Left ventricle myocardium inferior (tissue), 1 donor: ENCODE results near the gene CXCR3. TPM values are rescaled to one million over a fixed set of nuclear protein-coding genes. Genes with fewer than 3 reads are reported as not detected.
"Not testable (repeated sequence)": the region's sequence is repeated elsewhere in the genome, so short reads cannot be mapped to it uniquely, and the experiment has no call there.

Experiments
- DNase-seq: peaks from one replicate; pipeline ENCODE4 v3.0.0-alpha.2; 2020
- H3K27ac ChIP-seq: fragments of 200-600 bp; replicated peaks from 2 replicates; pipeline ENCODE4 v1.8.0; 2021
- H3K27me3 ChIP-seq: fragments of 200-600 bp; 2 replicates; pipeline ENCODE4 v1.8.0; 2021; ENCODE audit warnings: low read depth
- H3K36me3 ChIP-seq: fragments of 200-600 bp; 2 replicates; pipeline ENCODE4 v1.8.0; 2021
- H3K4me1 ChIP-seq: fragments of 200-600 bp; 2 replicates; pipeline ENCODE4 v1.8.0; 2021
- H3K4me3 ChIP-seq: fragments of 200-600 bp; 2 replicates; pipeline ENCODE4 v1.8.0; 2021; ENCODE audit warnings: mild to moderate bottlenecking, moderate library complexity
- H3K9me3 ChIP-seq: fragments of 200-600 bp; replicated peaks from 2 replicates; pipeline ENCODE4 v1.8.0; 2021
- CTCF ChIP-seq: fragments of 200-600 bp; IDR thresholded peaks from 2 replicates; pipeline ENCODE4 v1.8.0; 2021; ENCODE audit warnings: antibody characterized with exemption, mild to moderate bottlenecking, borderline replicate concordance
- intact Hi-C: fragments of 100-400 bp; cut with micrococcal nuclease; formaldehyde crosslinking; loops from one replicate; pipeline ENCODE4 v1.11.0; 2022
- total RNA-seq: library from RNA; stranded (reverse); fragmentation: NEBNext Ultra II Directional; extraction: Animal tissue kit (Norgen Biotek cat#: 25700); gene quantifications from one replicate; pipeline ENCODE4 v1.2.1, GENCODE V29; 2021
- donor health status: DM: no; HTN: yes; CAD: no; lungs with severe emphysema.

Gene CXCR3
- total RNA-seq, 1 donor from 2014 or later, result not detected

DNA sequence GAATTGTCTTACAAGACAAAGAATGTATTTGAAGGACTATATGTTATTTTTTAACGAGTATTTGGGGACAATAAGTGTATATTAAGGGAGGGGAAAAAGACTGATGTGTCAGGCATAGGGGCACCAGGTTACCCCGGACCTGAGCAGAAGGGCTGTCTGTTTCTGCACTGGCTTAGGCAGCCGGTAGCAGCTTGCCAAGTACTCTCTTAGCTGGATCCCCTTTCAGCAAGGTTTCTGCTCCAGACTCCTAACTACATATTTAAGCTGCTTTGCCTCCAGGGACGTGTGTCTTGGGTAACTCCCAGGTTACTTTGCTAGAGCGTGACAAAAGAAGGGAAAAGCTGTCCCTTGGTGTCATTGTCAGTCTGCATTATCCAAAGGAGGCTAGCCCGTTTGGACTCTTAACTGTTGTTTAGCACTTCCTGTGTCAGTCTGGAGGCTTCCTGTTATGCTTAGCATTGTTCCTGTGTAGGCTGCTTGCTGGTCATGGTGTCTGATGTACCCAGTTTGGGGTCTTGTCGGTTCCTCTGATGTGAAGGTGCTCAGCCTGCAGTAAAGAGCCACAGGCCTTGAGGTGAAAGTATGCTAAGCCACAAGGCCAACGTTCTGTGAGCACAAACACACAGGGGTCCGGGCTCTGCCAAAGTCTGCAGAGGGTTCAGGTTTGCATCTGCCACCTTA is 11.6 kb downstream of the CXCR3 start:
- no peak overlapping the region for H3K27ac ChIP-seq
- H3K4me1 ChIP-seq, result peaks cover 22% of the 10 kb centered on the region
- no peaks in the 10 kb centered on the region for H3K27me3 ChIP-seq
- H3K4me3 ChIP-seq, result no peak overlapping the region
- TF ChIP-seq CTCF, result no peak
- intact Hi-C loops, result no loop called here
- DNase-seq, result no peak
- H3K36me3 ChIP-seq, result peaks cover 61% of the 10 kb centered on the region
- H3K9me3 ChIP-seq, result no peaks in the 10 kb centered on the region

- TF ChIP-seq CTCF, result no peak
- intact Hi-C loops, result no loop called here
- no peak for DNase-seq
Observed at GRCh38 chrX:71604796-71605568, 13.3 kb downstream of the CXCR3 start.

GRCh38 chrX:71604141-71604540 is 14.2 kb downstream of the CXCR3 start:
- Histone ChIP-seq H3K27ac (no peak overlapping the region), H3K4me3 (no peak overlapping the region), H3K9me3 (no peaks in the 10 kb centered on the region), H3K4me1 (peaks cover 22% of the 10 kb centered on the region), H3K36me3 (peaks cover 48% of the 10 kb centered on the region), H3K27me3 (no peaks in the 10 kb centered on the region)
- TF ChIP-seq CTCF, result no peak
- no peak for DNase-seq
- intact Hi-C loops, result no loop called here

More at GRCh38 chrX:71604796-71605568, 13.3 kb downstream of the CXCR3 start:
- Histone ChIP-seq H3K36me3 (peaks cover 56% of the 10 kb centered on the region), H3K27me3 (no peaks in the 10 kb centered on the region), H3K4me1 (peaks cover 22% of the 10 kb centered on the region), H3K9me3 (no peaks in the 10 kb centered on the region), H3K27ac (no peak overlapping the region), H3K4me3 (no peak overlapping the region)

DNA sequence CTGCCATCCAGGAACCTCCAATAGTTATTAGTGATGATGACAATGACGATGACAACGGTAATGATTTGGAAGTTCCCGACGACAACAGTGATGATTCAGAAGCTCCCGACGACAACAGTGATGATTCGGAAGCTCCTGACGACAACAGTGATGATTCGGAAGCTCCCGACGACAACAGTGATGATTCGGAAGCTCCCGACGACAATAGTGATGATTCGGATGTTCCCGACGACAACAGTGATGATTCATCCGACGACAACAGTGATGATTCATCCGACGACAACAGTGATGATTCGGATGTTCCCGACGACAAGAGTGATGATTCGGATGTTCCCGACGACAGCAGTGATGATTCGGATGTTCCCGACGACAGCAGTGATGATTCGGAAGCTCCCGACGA is 14.7 kb downstream of the CXCR3 start:
- Histone ChIP-seq H3K36me3 (peaks cover 48% of the 10 kb centered on the region), H3K27ac (no peak overlapping the region)
- intact Hi-C loops, result no loop called here

GRCh38 chrX:71599965-71600364 is 18.3 kb downstream of the CXCR3 start:
- H3K9me3 ChIP-seq, result no peaks in the 10 kb centered on the region
- H3K36me3 ChIP-seq, result peaks cover 48% of the 10 kb centered on the region
- no peak overlapping the region for H3K4me3 ChIP-seq
- no peak for DNase-seq
- TF ChIP-seq CTCF, result no peak
- H3K27ac ChIP-seq, result no peak overlapping the region
- H3K4me1 ChIP-seq, result no peaks in the 10 kb centered on the region
- intact Hi-C loops, result no loop called here
- H3K27me3 ChIP-seq, result no peaks in the 10 kb centered on the region

More for the DNA sequence above, 14.7 kb downstream of the CXCR3 start:
- H3K9me3 ChIP-seq, result no peaks in the 10 kb centered on the region
- no peaks in the 10 kb centered on the region for H3K27me3 ChIP-seq
- DNase-seq, result no peak
- no peak overlapping the region for H3K4me3 ChIP-seq
- TF ChIP-seq CTCF, result no peak
- H3K4me1 ChIP-seq, result peaks cover 22% of the 10 kb centered on the region

DNA sequence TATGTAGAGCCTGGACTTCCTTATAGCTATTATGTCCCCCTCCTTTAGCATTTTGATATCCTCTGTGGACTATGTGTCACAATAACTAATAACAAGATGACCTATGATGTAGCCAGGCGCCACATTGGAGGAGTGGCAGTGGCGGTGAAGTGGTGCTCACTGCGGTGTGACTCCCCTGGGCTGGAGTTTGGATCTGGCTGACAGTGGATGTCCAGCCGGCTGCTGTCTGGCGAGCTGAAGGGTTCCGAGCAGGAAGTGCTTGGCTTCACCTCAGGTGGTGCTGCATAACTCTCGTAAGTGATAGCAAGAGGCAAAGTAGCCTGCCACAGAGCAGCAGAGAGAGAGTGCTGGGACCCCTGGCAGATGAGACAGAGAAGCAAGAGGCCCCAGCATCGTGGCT is 25.1 kb downstream of the CXCR3 start:
- H3K27ac ChIP-seq, H3K4me1 ChIP-seq, H3K4me3 ChIP-seq, H3K9me3 ChIP-seq, H3K27me3 ChIP-seq, H3K36me3 ChIP-seq, intact Hi-C loops, DNase-seq: not testable (repeated sequence)
